Parathyroid adenoma (tissue), 2 donors: ENCODE data around the gene PLCG1.

Experiments used
- H2AFZ ChIP-seq: fragments of 300-600 bp; sonication (generic); one replicate; pipeline ENCODE4 v1.7.0; 2017; ENCODE audit warnings: antibody characterized with exemption, mild to moderate bottlenecking
- H3K27ac ChIP-seq: fragments of 300-600 bp; sonication (generic); one replicate; pipeline ENCODE4 v1.7.0; 2017
- H3K27me3 ChIP-seq: fragments of 300-600 bp; sonication (generic); one replicate; pipeline ENCODE4 v1.7.0; 2017; ENCODE audit warnings: low read length; ENCODE audit not compliant: control insufficient read depth, insufficient read depth
- H3K36me3 ChIP-seq: fragments of 300-600 bp; sonication (generic); one replicate; pipeline ENCODE4 v1.7.0; 2017; ENCODE audit warnings: low read length; ENCODE audit not compliant: control insufficient read depth, insufficient read depth
- H3K4me1 ChIP-seq: fragments of 300-600 bp; sonication (generic); one replicate; pipeline ENCODE4 v1.7.0; 2017; ENCODE audit warnings: control low read depth
- H3K4me2 ChIP-seq: fragments of 300-600 bp; sonication (generic); one replicate; pipeline ENCODE4 v1.7.0; 2017; ENCODE audit warnings: low read length
- H3K4me3 ChIP-seq: fragments of 300-600 bp; sonication (generic); one replicate; pipeline ENCODE4 v1.7.0; 2017; ENCODE audit warnings: low read depth, low read length
- H3K79me2 ChIP-seq: fragments of 300-600 bp; sonication (generic); one replicate; pipeline ENCODE4 v1.7.0; 2017; ENCODE audit warnings: control low read depth
- H3K9ac ChIP-seq: fragments of 300-600 bp; sonication (generic); one replicate; pipeline ENCODE4 v1.7.0; 2017; ENCODE audit warnings: mild to moderate bottlenecking
- H3K9me3 ChIP-seq: fragments of 300-600 bp; sonication (generic); one replicate; pipeline ENCODE4 v1.7.0; 2017; ENCODE audit warnings: low read length; ENCODE audit not compliant: control insufficient read depth
- TF ChIP-seq, protein P1 (sequence below): fragments of 300-600 bp; sonication (generic); IDR thresholded peaks from one replicate; pipeline ENCODE4 v1.7.0; 2017; ENCODE audit warnings: antibody characterized with exemption, mild to moderate bottlenecking
- donor health status: primary hyperparathyroidism.

Gene PLCG1

DNA sequence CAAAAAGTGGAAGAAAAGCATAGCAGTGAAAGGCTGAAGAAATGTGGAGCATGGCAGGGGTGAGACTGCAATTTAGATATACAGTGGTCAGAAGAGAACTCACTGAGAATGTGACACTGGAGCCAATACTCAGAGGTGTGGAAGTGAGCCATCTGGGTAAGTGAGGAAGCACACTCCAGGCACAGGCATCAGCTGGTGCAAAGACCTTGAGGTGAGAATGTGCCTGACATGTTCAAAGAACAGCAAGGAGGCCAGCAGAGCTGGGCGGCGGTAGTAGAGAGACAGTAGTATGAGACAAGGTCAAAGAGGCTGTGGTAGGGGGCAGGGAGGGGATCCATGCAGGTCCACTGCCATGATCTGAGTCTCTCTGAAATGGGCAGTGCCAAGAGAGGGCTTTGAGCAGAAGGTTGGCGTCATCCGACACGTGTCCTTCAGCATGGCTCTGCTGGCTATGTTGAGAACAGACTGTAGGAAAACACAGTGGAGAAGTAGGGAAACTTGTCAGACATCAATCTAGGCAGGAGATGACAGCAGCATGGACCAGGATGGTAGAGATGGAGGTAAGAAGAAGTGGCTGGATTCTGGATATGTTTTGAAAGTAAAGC lies 84.4 kb downstream of the PLCG1 start:
- H3K9me3 ChIP-seq: no peaks in the 10 kb centered on the region
- no peak overlapping the region for H3K9ac ChIP-seq
- H3K36me3 ChIP-seq: no peaks in the 10 kb centered on the region
- no peaks in the 10 kb centered on the region for H3K27me3 ChIP-seq
- no peak overlapping the region for H2AFZ ChIP-seq
- no peak overlapping the region for H3K27ac ChIP-seq
- no peak overlapping the region for H3K4me2 ChIP-seq
- no peak overlapping the region for H3K4me3 ChIP-seq
- TF ChIP-seq, protein P1, sequence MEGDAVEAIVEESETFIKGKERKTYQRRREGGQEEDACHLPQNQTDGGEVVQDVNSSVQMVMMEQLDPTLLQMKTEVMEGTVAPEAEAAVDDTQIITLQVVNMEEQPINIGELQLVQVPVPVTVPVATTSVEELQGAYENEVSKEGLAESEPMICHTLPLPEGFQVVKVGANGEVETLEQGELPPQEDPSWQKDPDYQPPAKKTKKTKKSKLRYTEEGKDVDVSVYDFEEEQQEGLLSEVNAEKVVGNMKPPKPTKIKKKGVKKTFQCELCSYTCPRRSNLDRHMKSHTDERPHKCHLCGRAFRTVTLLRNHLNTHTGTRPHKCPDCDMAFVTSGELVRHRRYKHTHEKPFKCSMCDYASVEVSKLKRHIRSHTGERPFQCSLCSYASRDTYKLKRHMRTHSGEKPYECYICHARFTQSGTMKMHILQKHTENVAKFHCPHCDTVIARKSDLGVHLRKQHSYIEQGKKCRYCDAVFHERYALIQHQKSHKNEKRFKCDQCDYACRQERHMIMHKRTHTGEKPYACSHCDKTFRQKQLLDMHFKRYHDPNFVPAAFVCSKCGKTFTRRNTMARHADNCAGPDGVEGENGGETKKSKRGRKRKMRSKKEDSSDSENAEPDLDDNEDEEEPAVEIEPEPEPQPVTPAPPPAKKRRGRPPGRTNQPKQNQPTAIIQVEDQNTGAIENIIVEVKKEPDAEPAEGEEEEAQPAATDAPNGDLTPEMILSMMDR: no peak
- H3K4me1 ChIP-seq: no peaks in the 10 kb centered on the region
- peaks cover 15% of the 10 kb centered on the region for H3K79me2 ChIP-seq

DNA sequence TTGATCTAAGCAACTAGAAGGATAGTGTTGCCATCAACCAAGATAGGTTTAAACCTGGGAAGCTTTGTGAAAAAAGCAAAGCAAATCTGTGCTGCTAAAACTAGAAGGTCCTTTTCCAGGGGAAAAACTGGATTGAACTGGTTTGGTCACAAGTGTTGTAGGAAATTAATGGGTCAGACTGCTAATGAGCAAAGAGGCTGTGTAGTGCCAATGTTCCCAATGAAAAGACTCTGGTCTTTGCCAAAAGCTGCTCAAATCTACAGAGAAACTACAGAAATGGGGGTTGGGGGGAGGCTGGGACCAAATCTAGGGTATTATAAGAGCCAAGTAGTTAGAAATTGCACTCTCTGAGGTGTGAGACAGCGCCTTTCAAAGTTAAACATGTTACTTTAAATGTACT lies 85.0 kb downstream of the PLCG1 start:
- H3K9ac ChIP-seq: no peak overlapping the region

DNA sequence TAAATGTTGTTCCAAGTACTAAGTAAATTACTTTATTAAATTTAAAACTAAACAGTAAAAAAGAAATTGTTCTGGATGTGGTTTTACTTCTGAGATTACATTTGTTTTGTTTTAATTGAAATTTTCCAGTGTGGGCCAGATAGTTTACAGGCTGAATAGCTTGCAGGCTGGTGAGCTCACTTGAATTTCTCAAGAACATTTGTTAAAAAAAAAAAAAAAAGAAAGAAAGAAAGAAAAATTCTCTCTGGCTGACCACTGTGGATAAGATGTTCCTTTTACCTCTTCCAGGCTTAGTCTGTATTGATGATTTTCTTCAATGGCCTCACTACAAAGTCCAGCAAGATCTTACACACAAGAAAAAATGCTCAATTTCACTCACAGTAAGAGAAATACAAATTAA lies 85.4 kb downstream of the PLCG1 start:
- Histone ChIP-seq H3K27ac (no peak overlapping the region), H3K4me2 (no peak overlapping the region), H3K9me3 (no peaks in the 10 kb centered on the region), H3K79me2 (peaks cover 12% of the 10 kb centered on the region), H3K4me1 (no peaks in the 10 kb centered on the region), H3K9ac (no peak overlapping the region), H3K36me3 (no peaks in the 10 kb centered on the region), H3K4me3 (no peak overlapping the region), H2AFZ (no peak overlapping the region), H3K27me3 (no peaks in the 10 kb centered on the region)
- TF ChIP-seq, protein P1: no peak

More for the DNA sequence above, 85.0 kb downstream of the PLCG1 start:
- Histone ChIP-seq H3K79me2 (peaks cover 15% of the 10 kb centered on the region), H2AFZ (no peak overlapping the region), H3K4me3 (no peak overlapping the region), H3K27ac (no peak overlapping the region), H3K27me3 (no peaks in the 10 kb centered on the region), H3K4me2 (no peak overlapping the region), H3K9me3 (no peaks in the 10 kb centered on the region), H3K36me3 (no peaks in the 10 kb centered on the region), H3K4me1 (no peaks in the 10 kb centered on the region)
- TF ChIP-seq, protein P1: no peak

DNA sequence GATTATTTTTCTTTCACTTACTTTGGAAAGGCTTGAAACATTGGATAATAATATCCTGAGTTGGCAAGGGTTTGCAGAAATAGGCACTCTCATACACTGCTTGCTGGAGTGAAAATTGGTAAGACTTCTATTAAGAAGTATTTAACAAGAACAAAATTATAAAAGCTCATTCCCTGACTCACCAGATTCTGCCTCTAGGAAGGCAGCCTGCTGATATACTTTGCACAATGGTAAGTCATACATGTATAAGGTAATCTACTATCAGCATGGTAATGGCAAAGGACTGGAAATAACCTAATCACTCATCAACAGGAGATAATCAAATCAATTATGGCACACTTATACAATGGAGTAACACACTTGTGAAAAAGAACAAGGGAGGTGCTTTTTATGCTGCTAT lies 85.8 kb downstream of the PLCG1 start:
- no peak overlapping the region for H2AFZ ChIP-seq
- H3K9ac ChIP-seq: no peak overlapping the region
- H3K27ac ChIP-seq: no peak overlapping the region
- H3K36me3 ChIP-seq: no peaks in the 10 kb centered on the region
- no peaks in the 10 kb centered on the region for H3K9me3 ChIP-seq
- no peak overlapping the region for H3K4me3 ChIP-seq
- no peak overlapping the region for H3K4me2 ChIP-seq
- H3K4me1 ChIP-seq: no peaks in the 10 kb centered on the region
- TF ChIP-seq, protein P1: no peak
- H3K79me2 ChIP-seq: peaks cover 12% of the 10 kb centered on the region
- H3K27me3 ChIP-seq: no peaks in the 10 kb centered on the region

DNA sequence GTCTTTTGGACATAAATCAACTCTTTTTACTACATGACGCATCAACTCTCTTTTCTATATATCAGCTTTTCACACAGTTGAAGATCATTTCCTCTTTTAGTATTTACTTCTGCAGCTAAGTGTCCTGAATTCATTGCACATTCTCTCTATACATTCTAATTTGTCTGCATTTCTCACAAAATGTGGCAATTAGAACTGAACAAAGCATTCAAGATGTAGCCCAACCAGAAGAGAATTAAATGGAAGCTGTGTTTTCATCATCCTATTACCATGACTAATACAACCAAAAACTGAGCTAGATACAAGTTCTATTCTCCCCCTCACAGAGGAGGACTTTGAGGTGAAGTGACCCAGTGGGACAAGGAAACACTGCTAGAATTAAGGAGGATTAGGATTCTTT lies 86.9 kb downstream of the PLCG1 start:
- Histone ChIP-seq H3K79me2 (peaks cover 10% of the 10 kb centered on the region), H2AFZ (no peak overlapping the region), H3K4me1 (no peaks in the 10 kb centered on the region), H3K4me3 (no peak overlapping the region), H3K36me3 (no peaks in the 10 kb centered on the region), H3K4me2 (no peak overlapping the region), H3K27me3 (no peaks in the 10 kb centered on the region), H3K9ac (no peak overlapping the region), H3K9me3 (no peaks in the 10 kb centered on the region), H3K27ac (no peak overlapping the region)
- TF ChIP-seq, protein P1: no peak
